Measurements from ENCODE around the gene KCNA10. TPM values are rescaled to one million over a fixed set of nuclear protein-coding genes. Genes with fewer than 3 reads are reported as not detected.
"Not testable (repeated sequence)": the region's sequence is repeated elsewhere in the genome, so short reads cannot be mapped to it uniquely, and the experiment has no call there.

The KCNA10 gene
- total RNA-seq, 1 donor from 2014 or later: not detected

DNA sequence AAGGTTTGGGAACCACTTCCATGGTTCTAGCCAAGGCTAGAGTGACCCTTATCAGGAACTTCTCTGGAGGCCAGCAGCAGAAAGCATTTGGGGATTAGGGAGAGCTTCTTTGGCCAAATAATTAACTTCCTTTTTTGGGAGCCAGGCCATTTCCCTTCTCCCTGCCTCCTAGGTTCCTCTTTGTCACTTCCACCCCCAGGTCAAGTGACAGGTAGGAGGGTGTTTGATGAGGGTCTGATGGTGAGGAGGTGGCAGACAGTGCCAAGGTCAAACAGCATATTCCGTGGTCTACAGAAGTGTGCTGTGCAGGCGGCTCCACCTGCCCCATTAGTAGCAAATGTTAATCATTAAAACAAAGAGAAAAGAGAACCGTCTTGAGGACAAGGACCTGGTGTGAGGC lies 1.9 kb upstream of the KCNA10 start:
- no peaks in the 10 kb centered on the region for H3K9me3 Mint-ChIP-seq
- no peak for ATAC-seq (ENCODE audit: low read depth)
- no peak overlapping the region for H3K27ac Mint-ChIP-seq
- peaks cover 24% of the 10 kb centered on the region for H3K27me3 Mint-ChIP-seq
- TF ChIP-seq, protein P1, sequence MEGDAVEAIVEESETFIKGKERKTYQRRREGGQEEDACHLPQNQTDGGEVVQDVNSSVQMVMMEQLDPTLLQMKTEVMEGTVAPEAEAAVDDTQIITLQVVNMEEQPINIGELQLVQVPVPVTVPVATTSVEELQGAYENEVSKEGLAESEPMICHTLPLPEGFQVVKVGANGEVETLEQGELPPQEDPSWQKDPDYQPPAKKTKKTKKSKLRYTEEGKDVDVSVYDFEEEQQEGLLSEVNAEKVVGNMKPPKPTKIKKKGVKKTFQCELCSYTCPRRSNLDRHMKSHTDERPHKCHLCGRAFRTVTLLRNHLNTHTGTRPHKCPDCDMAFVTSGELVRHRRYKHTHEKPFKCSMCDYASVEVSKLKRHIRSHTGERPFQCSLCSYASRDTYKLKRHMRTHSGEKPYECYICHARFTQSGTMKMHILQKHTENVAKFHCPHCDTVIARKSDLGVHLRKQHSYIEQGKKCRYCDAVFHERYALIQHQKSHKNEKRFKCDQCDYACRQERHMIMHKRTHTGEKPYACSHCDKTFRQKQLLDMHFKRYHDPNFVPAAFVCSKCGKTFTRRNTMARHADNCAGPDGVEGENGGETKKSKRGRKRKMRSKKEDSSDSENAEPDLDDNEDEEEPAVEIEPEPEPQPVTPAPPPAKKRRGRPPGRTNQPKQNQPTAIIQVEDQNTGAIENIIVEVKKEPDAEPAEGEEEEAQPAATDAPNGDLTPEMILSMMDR (IDR thresholded peaks at IDR 0.05): no peak
- H3K4me3 Mint-ChIP-seq: no peak overlapping the region
- intact Hi-C loops (cut with micrococcal nuclease): no loop called here
- H3K36me3 Mint-ChIP-seq (ENCODE audit: low read depth): no peaks in the 10 kb centered on the region
- H3K4me1 Mint-ChIP-seq: peaks cover 5% of the 10 kb centered on the region
- ChIA-PET POLR2A (no interaction called here), CTCF (interaction anchor here (1.1 kb wide), 1 partner anchor 318 kb away, joined by 3 read pairs; no protein-coding TSS in a partner anchor)
- no peak for DNase-seq

DNA sequence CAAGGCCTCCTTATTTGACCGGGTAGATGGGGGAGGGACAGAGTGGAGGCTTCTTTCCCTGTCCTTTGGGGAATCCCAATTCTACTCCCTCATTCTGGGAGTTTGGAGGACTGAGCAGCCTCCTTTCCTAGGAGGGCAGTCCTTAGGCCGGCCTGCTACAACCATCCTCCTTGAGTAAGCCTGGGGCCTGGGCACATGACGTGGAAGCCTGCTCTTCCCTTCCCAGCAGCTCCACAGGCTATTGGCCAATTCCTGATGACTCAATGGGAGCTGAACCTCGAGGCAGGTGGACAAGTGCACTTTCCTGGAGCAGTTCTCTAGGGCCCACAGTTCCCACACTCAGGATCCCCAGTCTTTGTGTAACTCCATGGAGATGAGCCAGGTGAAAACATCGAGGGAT lies 3.1 kb downstream of the KCNA10 start:
- POLR2A ChIA-PET: no interaction called here

GRCh38 chr1:110515041-110515440 lies 3.9 kb downstream of the KCNA10 start:
- no peak for DNase-seq
- ChIA-PET CTCF (no interaction called here), POLR2A (no interaction called here)
- intact Hi-C loops (cut with micrococcal nuclease): no loop called here
- TF ChIP-seq, protein P1 (IDR thresholded peaks at IDR 0.05): no peak
- Mint-ChIP-seq H3K36me3 (ENCODE audit: low read depth) (no peaks in the 10 kb centered on the region), H3K27ac (no peak overlapping the region), H3K9me3 (no peaks in the 10 kb centered on the region), H3K27me3 (no peaks in the 10 kb centered on the region), H3K4me1 (no peaks in the 10 kb centered on the region), H3K4me3 (no peak overlapping the region)
- ATAC-seq (ENCODE audit: low read depth): no peak

More for the DNA sequence above, 3.1 kb downstream of the KCNA10 start:
- no peak for DNase-seq
- no peak overlapping the region for H3K4me3 Mint-ChIP-seq
- CTCF ChIA-PET: no interaction called here
- H3K9me3 Mint-ChIP-seq: no peaks in the 10 kb centered on the region
- intact Hi-C loops (cut with micrococcal nuclease): no loop called here
- H3K27ac Mint-ChIP-seq: no peak overlapping the region
- TF ChIP-seq, protein P1 (IDR thresholded peaks at IDR 0.05): no peak
- H3K36me3 Mint-ChIP-seq (ENCODE audit: low read depth): no peaks in the 10 kb centered on the region
- no peaks in the 10 kb centered on the region for H3K4me1 Mint-ChIP-seq
- ATAC-seq (ENCODE audit: low read depth): no peak
- peaks cover 2% of the 10 kb centered on the region for H3K27me3 Mint-ChIP-seq

DNA sequence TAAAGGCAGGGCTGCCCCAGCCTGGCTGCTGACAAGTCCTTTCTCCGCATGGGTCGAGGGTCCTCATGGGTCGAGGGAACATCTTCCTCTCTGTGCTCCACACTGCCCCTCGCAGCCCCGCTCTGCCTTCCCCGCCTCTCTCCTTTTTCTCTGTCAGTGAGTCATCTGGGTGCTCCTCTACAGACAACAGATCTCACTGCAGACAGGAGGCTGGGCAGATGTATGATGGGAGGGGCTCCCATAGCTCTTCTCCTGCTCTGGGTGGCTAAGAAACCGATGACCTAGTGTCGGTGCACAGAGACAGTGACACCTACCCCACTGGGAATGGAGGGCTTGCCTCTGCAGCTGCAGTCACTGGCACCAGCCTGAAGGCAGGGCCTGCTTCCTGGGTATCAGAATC lies 5.5 kb downstream of the KCNA10 start:
- no peaks in the 10 kb centered on the region for H3K27me3 Mint-ChIP-seq
- H3K27ac Mint-ChIP-seq: no peak overlapping the region
- DNase-seq: no peak
- no peak overlapping the region for H3K4me3 Mint-ChIP-seq
- H3K36me3 Mint-ChIP-seq (ENCODE audit: low read depth): no peaks in the 10 kb centered on the region
- H3K4me1 Mint-ChIP-seq: no peaks in the 10 kb centered on the region
- TF ChIP-seq, protein P1 (IDR thresholded peaks at IDR 0.05): no peak
- POLR2A ChIA-PET: no interaction called here
- CTCF ChIA-PET: no interaction called here
- no peak for ATAC-seq (ENCODE audit: low read depth)
- intact Hi-C loops (cut with micrococcal nuclease): no loop called here
- no peaks in the 10 kb centered on the region for H3K9me3 Mint-ChIP-seq

- intact Hi-C loops (cut with micrococcal nuclease): no loop called here
- H3K4me1 Mint-ChIP-seq: no peaks in the 10 kb centered on the region
- no peak for ATAC-seq (ENCODE audit: low read depth)
- H3K4me3 Mint-ChIP-seq: no peak overlapping the region
- no peak for DNase-seq
- ChIA-PET CTCF (interaction anchor here (0.9 to 2.2 kb wide), 2 partner anchors 13 to 15 kb away, joined by 3 to 8 read pairs; no protein-coding TSS in a partner anchor), POLR2A (no interaction called here)
- peaks cover 10% of the 10 kb centered on the region for H3K27me3 Mint-ChIP-seq
- H3K36me3 Mint-ChIP-seq (ENCODE audit: low read depth): no peaks in the 10 kb centered on the region
- TF ChIP-seq, protein P1 (IDR thresholded peaks at IDR 0.05): no peak
- H3K27ac Mint-ChIP-seq: no peak overlapping the region
- H3K9me3 Mint-ChIP-seq: no peaks in the 10 kb centered on the region
Observed at GRCh38 chr1:110511436-110511835, 7.5 kb downstream of the KCNA10 start.

DNA sequence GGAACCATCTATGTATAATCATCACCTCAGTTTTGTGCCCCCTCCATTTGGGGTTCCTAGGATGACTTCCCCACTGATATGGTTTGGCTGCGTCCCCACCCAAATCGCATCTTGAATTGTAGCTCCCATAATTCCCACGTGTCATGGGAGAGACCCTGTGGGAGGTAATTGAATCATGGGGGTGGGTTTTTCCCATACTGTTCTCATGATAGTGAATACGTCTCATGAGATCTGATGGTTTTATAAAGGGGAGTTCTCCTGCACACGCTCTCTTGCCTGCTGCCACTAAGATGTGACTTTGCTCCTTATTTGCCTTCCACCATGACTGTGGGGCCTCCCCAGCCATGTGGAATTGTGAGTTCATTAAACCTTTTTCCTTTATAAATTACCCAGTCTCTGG lies 8.1 kb downstream of the KCNA10 start:
- ATAC-seq (ENCODE audit: low read depth); H3K27ac Mint-ChIP-seq; H3K9me3 Mint-ChIP-seq; H3K4me3 Mint-ChIP-seq; intact Hi-C loops (cut with micrococcal nuclease); H3K4me1 Mint-ChIP-seq; DNase-seq; H3K36me3 Mint-ChIP-seq (ENCODE audit: low read depth); POLR2A ChIA-PET: not testable (repeated sequence)
- H3K27me3 Mint-ChIP-seq: peaks cover 10% of the 10 kb centered on the region
- CTCF ChIA-PET: interaction anchor here (2.2 kb wide), 1 partner anchor 15 kb away, joined by 8 read pairs; no protein-coding TSS in a partner anchor

Measured in activated B cell treated with CpG ODN at 0.5 μM for 24 hours (primary cell).